ENCODE measurements around the gene ATP11B. TPM values are rescaled to one million over a fixed set of nuclear protein-coding genes. Genes with fewer than 3 reads are reported as not detected.
"Not testable (repeated sequence)": the region's sequence is repeated elsewhere in the genome, so short reads cannot be mapped to it uniquely, and the experiment has no call there.

The ATP11B gene
- total RNA-seq, 2 donors from 2014 or later = 158 to 160 TPM

DNA sequence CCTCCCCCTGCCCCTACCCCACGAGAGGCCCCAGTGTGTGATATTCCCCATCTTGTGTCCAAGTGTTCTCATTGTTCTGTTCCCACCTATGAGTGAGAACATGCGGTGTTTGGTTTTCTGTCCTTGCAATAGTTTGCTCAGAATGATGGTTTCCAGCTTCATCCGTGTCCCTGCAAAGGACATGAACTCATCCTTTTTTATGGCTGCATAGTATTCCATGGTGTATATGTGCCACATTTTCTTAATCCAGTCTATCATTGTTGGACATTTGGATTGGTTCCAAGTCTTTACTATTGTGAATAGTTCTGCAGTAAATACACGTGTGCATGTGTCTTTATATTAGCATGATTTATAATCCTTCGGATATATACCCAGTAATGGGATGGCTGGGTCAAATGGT lies 29.0 kb downstream of the ATP11B start:
- peaks cover 26 to 35% of the 10 kb centered on the region in 2 donors for H3K4me1 Mint-ChIP-seq (ENCODE audit: low read depth in 2 of 2)
- not testable (repeated sequence) for ATAC-seq; H3K9me3 Mint-ChIP-seq; H3K27me3 Mint-ChIP-seq; H3K27ac Mint-ChIP-seq; H3K4me3 Mint-ChIP-seq; DNase-seq (ENCODE audit: low spot score)
- peaks cover 11% of the 10 kb centered on the region for H3K36me3 Mint-ChIP-seq

DNA sequence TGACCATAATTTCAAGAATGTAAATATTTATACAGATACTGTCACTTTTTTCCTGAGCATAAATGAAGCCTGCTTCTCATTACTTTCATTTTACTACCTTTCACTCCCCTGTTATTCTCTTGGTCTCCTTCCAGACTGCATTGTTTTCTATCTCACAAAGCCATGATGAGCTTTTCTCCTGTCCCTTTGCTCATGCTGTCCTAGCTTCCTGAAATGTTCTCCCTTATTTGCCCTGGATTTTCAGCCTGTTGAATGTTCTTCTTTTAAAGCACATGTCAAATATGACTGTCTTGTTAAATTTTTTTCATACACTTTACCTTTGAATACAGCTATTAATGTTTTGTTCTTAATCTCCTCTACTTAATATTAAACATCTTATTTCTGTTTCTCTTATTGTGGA lies 31.7 kb downstream of the ATP11B start:
- no peaks in the 10 kb centered on the region for H3K27me3 Mint-ChIP-seq
- peaks cover 11% of the 10 kb centered on the region for H3K36me3 Mint-ChIP-seq
- ATAC-seq (no peak), DNase-seq (ENCODE audit: low spot score) (no peak)
- H3K4me1 Mint-ChIP-seq (ENCODE audit: low read depth in 2 of 2) = peaks cover 22 to 30% of the 10 kb centered on the region in 2 donors
- H3K9me3 Mint-ChIP-seq = no peaks in the 10 kb centered on the region
- no peak overlapping the region for H3K4me3 Mint-ChIP-seq
- peak overlapping the region; percentile 4 to 5 for H3K27ac Mint-ChIP-seq

DNA sequence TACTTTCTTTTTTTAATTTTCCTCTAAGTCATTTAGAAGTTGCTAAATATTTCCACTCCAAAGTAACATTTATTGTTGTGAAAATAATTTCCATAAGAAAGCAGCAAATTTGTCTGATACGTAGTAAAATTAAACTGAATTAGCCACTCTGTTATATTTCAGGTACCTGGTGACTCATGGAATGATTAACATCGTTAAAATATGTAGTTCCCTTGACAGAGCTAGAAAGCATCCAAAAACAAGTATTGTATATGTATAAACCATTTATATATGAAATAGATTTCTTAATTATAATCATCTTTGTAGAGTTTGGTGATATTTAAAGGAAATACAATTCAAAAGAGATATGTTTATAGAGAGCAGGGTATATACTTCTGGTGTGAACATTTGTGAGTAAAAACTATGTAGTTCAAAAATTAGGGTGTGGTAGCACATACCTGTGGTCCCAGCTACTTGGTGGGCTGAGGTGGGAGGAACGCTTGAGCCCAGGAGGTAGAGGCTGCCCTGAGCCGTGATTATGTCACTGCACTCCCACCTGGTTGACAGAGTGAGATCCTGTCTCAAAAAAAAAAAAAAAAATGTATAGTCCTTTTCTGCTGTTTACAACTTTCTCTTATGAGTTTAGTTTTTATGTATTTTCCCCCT lies 36.6 kb downstream of the ATP11B start:
- Mint-ChIP-seq H3K27me3 (no peaks in the 10 kb centered on the region), H3K36me3 (peaks cover 24% of the 10 kb centered on the region), H3K4me3 (no peak overlapping the region), H3K27ac (peak overlapping the region in 1 of 2 donors; percentile 37), H3K4me1 (ENCODE audit: low read depth in 2 of 2) (peaks cover 23 to 39% of the 10 kb centered on the region in 2 donors), H3K9me3 (no peaks in the 10 kb centered on the region)
- DNase-seq (ENCODE audit: low spot score) = no peak
- ATAC-seq = no peak

DNA sequence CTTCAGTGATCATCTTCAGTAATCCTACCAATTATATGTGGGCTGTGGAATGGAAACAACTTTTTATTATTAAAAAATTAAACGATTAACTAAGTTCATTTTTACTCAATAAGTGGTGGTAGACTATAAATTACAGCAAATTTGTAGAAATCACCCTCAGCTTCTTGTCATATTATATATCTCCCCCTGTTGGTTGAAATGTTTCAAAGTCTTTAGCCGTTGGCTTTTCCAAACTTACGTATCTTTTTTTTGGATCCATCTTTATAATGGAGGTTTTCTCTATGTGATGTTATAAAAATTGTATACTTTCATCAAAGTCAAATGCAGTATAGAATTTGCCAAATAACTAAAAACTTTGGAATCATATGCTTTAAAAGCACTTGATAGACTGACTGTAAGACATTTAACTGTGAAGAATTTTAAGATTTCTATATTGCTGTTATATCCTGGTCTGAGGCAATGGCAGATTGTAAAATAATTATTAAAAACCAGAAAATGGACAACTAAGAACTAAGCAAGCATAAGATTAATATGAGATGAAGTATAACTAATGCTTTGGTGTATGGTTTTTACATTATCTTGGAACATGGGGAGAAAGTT lies 44.7 kb downstream of the ATP11B start:
- H3K4me1 Mint-ChIP-seq (ENCODE audit: low read depth in 2 of 2) = peaks cover 13 to 19% of the 10 kb centered on the region in 2 donors
- no peaks in the 10 kb centered on the region for H3K9me3 Mint-ChIP-seq
- ATAC-seq = no peak
- H3K36me3 Mint-ChIP-seq = peaks cover 25% of the 10 kb centered on the region
- no peak overlapping the region for H3K4me3 Mint-ChIP-seq
- DNase-seq (ENCODE audit: low spot score) = no peak
- H3K27ac Mint-ChIP-seq = no peak overlapping the region
- no peaks in the 10 kb centered on the region for H3K27me3 Mint-ChIP-seq

DNA sequence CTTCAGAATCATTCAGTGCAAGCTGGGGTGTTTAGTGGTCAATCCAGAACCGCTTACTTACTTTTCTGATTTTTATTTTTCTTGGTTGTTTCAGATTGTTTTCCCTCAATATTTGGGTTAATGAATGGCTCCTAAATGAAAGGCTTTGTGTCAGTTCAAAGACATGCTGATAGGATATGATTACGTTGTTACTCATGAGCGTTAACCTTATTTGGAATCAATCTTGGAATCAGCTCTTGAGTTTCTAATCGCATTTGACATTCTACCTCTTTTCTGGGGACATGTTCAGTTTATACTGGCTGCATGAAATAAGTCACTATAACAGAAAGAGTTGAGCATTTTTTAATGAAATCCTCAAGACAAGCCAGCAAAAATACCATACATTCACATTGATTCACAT lies 50.2 kb downstream of the ATP11B start:
- ATAC-seq (no peak), DNase-seq (ENCODE audit: low spot score) (no peak)
- Mint-ChIP-seq H3K27ac (no peak overlapping the region), H3K4me3 (no peak overlapping the region), H3K9me3 (no peaks in the 10 kb centered on the region), H3K36me3 (peaks cover 34% of the 10 kb centered on the region), H3K27me3 (no peaks in the 10 kb centered on the region), H3K4me1 (ENCODE audit: low read depth in 2 of 2) (peaks cover 7 to 10% of the 10 kb centered on the region in 2 donors)

DNA sequence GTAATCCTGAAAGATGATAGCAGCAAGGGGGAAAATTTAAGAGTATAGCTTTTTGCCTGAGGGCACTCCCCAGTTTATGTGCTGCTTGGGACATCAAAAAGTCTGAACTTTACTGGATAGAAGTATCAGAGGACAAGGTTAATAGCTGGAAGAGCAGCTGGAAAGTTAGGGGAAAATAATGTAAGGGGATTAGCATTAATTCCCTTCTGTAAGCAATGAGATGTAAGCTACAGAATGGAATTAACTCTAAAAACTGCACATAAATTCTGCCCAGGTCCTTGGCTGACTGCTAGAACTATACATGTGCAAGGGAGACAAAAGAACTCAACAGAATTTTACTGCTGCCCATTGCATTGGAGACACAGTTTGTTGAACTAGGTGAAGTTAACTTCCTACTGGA lies 55.6 kb downstream of the ATP11B start:
- ATAC-seq (no peak), DNase-seq (ENCODE audit: low spot score) (no peak)
- peaks cover 48% of the 10 kb centered on the region for H3K36me3 Mint-ChIP-seq
- H3K27me3 Mint-ChIP-seq = no peaks in the 10 kb centered on the region
- H3K27ac Mint-ChIP-seq = no peak overlapping the region
- H3K9me3 Mint-ChIP-seq = no peaks in the 10 kb centered on the region
- no peak overlapping the region for H3K4me3 Mint-ChIP-seq
- no peaks in the 10 kb centered on the region for H3K4me1 Mint-ChIP-seq (ENCODE audit: low read depth in 2 of 2)

DNA sequence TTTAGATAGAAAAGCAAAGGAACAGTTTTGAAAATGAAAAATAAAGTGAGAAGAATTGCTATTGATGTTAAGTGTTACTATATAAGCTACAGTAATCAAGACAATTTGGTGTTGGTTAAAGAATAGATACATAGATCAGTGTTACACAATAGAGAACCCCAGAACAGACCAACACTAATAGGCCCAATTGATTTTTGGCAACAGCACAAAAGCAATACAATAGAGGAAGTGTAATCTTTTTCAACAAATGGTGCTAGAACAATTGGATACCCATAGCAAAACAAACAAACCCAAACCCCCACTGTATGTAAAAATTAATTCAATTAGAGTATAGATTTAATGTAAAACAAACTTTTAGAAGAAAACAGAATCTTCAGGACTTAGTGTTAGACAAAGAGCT lies 61.8 kb downstream of the ATP11B start:
- H3K27ac Mint-ChIP-seq = no peak overlapping the region
- ATAC-seq = no peak

DNA sequence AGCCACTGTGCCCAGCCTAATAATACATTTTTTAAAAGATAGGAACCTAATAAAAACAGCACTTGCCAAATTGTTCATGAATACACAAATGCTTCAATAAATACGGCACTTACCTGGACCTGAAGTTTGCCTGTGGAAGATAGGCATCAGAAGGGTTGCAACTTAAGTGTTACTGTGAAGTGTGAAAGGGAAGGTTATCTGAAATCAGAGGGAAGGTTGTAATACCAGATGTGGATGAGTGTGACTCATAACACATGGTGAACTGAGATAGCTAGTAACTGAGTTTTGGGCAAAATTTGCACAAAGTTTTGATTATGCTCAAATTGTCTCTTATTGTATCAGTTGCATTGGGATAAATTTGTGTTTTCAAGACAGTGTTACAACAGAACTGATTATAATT lies 68.0 kb downstream of the ATP11B start:
- no peak for DNase-seq (ENCODE audit: low spot score)
- H3K9me3 Mint-ChIP-seq = no peaks in the 10 kb centered on the region
- no peak for ATAC-seq

More for the DNA sequence above, 61.8 kb downstream of the ATP11B start:
- no peak for DNase-seq (ENCODE audit: low spot score)
- Mint-ChIP-seq H3K27me3 (no peaks in the 10 kb centered on the region), H3K9me3 (no peaks in the 10 kb centered on the region), H3K36me3 (peaks cover 26% of the 10 kb centered on the region), H3K4me1 (ENCODE audit: low read depth in 2 of 2) (peaks cover 0 to 4% of the 10 kb centered on the region in 2 donors), H3K4me3 (no peak overlapping the region)

DNA sequence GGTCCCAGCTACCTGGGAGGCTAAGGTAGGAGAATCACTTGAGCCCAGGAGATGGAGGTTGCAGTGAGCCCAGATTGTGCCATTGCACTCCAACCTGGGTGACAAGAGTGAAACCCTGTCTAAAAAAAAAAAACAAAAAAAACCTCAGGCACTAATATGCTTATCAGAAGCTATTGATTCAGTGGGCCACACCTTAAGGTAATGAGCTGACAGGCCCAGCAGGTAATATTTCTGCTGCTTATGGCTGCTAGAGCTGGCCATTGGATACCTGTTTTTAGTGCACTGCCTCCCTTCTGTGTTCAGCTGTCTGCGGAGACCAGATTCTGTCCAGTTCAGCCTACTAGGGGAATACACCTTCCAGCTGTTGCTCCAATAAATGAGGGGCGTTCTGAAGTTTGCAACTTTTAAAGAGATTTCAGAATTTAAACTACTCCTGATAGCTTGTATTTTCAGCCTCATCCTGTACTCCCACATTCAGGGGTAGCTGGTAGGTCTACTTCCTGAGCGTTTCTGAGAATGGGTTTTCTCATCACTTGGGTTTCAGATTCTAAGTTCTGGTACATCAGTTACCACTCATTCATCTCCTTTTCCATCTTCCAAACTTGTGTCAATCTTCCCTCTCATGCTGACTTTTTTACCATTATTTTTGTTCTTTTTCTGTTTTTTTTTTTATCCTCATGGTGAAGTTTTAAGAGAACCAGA lies 69.0 kb downstream of the ATP11B start:
- Mint-ChIP-seq H3K36me3 (peaks cover 18% of the 10 kb centered on the region), H3K4me3 (peak overlapping the region; percentile 47), H3K27ac (peak overlapping the region in 1 of 2 donors; percentile 12), H3K27me3 (no peaks in the 10 kb centered on the region), H3K9me3 (no peaks in the 10 kb centered on the region), H3K4me1 (ENCODE audit: low read depth in 2 of 2) (peaks cover 14 to 15% of the 10 kb centered on the region in 2 donors)
- ATAC-seq = no peak
- DNase-seq (ENCODE audit: low spot score) = no peak

More for the DNA sequence above, 68.0 kb downstream of the ATP11B start:
- no peak overlapping the region for H3K4me3 Mint-ChIP-seq
- peaks cover 14 to 15% of the 10 kb centered on the region in 2 donors for H3K4me1 Mint-ChIP-seq (ENCODE audit: low read depth in 2 of 2)
- peaks cover 18% of the 10 kb centered on the region for H3K36me3 Mint-ChIP-seq
- H3K27me3 Mint-ChIP-seq = no peaks in the 10 kb centered on the region
- no peak overlapping the region for H3K27ac Mint-ChIP-seq

DNA sequence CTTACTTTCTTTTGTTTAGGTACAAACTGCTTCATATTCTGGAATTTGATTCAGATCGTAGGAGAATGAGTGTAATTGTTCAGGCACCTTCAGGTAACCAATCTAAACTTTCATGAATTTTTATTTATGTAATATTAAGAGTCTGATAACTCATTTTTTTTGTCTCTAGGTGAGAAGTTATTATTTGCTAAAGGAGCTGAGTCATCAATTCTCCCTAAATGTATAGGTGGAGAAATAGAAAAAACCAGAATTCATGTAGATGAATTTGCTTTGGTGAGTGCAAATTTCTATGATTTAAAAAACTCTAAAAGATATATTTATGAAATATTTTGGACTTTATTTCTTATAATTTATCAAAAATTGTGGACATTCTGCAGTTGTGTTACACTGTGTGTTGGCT lies 75.8 kb downstream of the ATP11B start:
- no peak for ATAC-seq
- H3K4me3 Mint-ChIP-seq = no peak overlapping the region
- no peaks in the 10 kb centered on the region for H3K9me3 Mint-ChIP-seq
- H3K27ac Mint-ChIP-seq = no peak overlapping the region
- no peaks in the 10 kb centered on the region for H3K27me3 Mint-ChIP-seq
- H3K36me3 Mint-ChIP-seq = peaks cover 33% of the 10 kb centered on the region
- no peaks in the 10 kb centered on the region for H3K4me1 Mint-ChIP-seq (ENCODE audit: low read depth in 2 of 2)
- no peak for DNase-seq (ENCODE audit: low spot score)

DNA sequence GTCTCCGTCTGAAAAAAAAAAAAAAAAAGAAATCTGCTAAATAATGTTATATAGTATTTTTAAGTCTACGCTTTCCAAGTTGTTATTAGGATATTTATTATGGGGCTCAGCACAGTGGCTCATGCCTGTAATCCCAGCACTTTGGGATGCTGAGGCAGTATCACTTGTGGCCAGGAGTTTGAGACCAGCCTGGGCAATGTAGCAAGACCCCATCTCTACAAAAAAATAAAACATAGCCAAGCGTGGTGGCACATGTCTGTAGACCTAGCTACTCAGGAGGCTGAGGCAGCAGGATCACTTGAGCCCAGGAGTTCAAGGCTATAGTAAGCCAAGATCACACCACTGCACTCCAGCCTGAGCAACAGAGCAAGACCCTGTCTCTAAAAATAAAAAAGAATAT lies 77.6 kb downstream of the ATP11B start:
- H3K27ac Mint-ChIP-seq = not testable (repeated sequence)

DNA sequence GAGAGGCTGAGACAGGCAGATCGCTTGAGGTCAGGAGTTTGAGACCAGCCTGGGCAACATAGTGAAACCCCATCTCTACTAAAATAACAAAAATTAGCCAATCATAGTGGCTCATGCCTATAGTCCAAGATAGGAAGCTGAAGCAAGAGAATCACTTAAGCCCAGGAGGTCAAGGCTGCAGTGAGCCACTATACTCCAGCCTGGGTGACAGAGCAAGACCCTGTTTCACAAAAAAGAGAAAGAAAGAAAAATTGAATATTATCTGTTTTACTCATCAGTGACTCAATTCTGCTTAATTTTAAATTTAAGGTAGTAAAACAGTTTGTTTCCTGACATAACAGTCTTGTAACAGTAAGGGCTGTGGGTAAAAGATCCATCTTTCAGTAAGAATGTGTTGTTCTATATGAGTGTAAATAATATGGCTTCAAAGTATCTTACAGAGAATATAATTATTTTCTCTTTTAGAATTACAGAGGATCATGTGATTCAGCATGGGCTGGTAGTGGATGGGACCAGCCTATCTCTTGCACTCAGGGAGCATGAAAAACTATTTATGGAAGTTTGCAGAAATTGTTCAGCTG lies 85.8 kb downstream of the ATP11B start:
- H3K4me3 Mint-ChIP-seq = no peak overlapping the region
- no peaks in the 10 kb centered on the region for H3K27me3 Mint-ChIP-seq
- H3K4me1 Mint-ChIP-seq (ENCODE audit: low read depth in 2 of 2) = no peaks in the 10 kb centered on the region
- ATAC-seq (peak in 1 of 2 donors; percentile 59), DNase-seq (ENCODE audit: low spot score) (no peak)
- no peaks in the 10 kb centered on the region for H3K9me3 Mint-ChIP-seq
- H3K27ac Mint-ChIP-seq = no peak overlapping the region
- peaks cover 9% of the 10 kb centered on the region for H3K36me3 Mint-ChIP-seq

More for the DNA sequence above, 77.6 kb downstream of the ATP11B start:
- H3K36me3 Mint-ChIP-seq = peaks cover 29% of the 10 kb centered on the region
- H3K4me3 Mint-ChIP-seq; H3K4me1 Mint-ChIP-seq (ENCODE audit: low read depth in 2 of 2); ATAC-seq; H3K9me3 Mint-ChIP-seq; H3K27me3 Mint-ChIP-seq; DNase-seq (ENCODE audit: low spot score): not testable (repeated sequence)

DNA sequence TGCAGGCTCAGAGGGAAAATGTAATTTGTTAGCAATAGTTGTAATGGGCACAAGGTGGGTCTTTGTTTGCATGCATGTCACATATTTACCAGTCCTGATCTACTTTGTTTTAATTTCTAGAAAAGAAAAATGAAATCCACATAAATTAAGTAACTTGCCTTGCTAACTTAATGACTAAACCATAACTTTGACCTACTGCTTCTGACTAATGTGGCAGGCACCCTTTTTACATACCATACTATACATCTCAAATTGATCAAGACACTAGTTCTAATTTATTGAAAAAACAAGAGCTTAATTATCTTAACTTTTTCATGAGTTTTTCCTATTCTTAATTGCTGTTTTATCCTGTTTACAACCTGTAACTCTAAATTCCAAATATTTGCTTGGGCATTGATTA lies 93.2 kb downstream of the ATP11B start:
- DNase-seq (ENCODE audit: low spot score) = no peak
- Mint-ChIP-seq H3K4me1 (ENCODE audit: low read depth in 2 of 2) (no peaks in the 10 kb centered on the region), H3K9me3 (no peaks in the 10 kb centered on the region), H3K36me3 (peaks cover 6% of the 10 kb centered on the region), H3K27ac (no peak overlapping the region), H3K27me3 (no peaks in the 10 kb centered on the region), H3K4me3 (no peak overlapping the region)
- ATAC-seq = no peak
